ENCODE measurements around the gene ANKRD33B.
"Not testable (repeated sequence)": the region's sequence is repeated elsewhere in the genome, so short reads cannot be mapped to it uniquely, and the experiment has no call there.

The ANKRD33B gene

GRCh38 chr5:10563945-10564837 is at the start of gene ANKRD33B:
Gene ANKRD33B (plus strand): TSS chr5:10564070. CDS start chr5:10564468, 398 bp downstream.
- H3K4me3 ChIP-seq (ENCODE audit: low read depth in 1 of 2, low read length in 2 of 2): peak within 1 kb of the TSS; percentile 49 to 61
- no peak within 1 kb of the TSS for H3K9ac ChIP-seq (ENCODE audit: low read length)
- peak within 1 kb of the TSS; percentile 23 for H3K27ac ChIP-seq (ENCODE audit: low read depth, low read length)
- H3K27me3 ChIP-seq (ENCODE audit: control insufficient read depth in 1 of 2, insufficient read depth in 2 of 2, low read length in 2 of 2): peaks cover 14 to 50% of the 10 kb centered on the region in 2 donors
- no peaks in the 10 kb centered on the region for H3K36me3 ChIP-seq (ENCODE audit: insufficient read depth, low read length)
- no peaks in the 10 kb centered on the region for H3K9me3 ChIP-seq (ENCODE audit: low read length)
- no peaks in the 10 kb centered on the region for H3K4me1 ChIP-seq (ENCODE audit: insufficient read depth, low read length)

GRCh38 chr5:10514572-10514971 is 49.3 kb upstream of the ANKRD33B start:
- H3K27ac ChIP-seq (ENCODE audit: low read depth, low read length); H3K9ac ChIP-seq (ENCODE audit: low read length); H3K36me3 ChIP-seq (ENCODE audit: insufficient read depth, low read length); H3K4me1 ChIP-seq (ENCODE audit: insufficient read depth, low read length); H3K9me3 ChIP-seq (ENCODE audit: low read length); H3K27me3 ChIP-seq (ENCODE audit: control insufficient read depth in 1 of 2, insufficient read depth in 2 of 2, low read length in 2 of 2); H3K4me3 ChIP-seq (ENCODE audit: low read depth in 1 of 2, low read length in 2 of 2): not testable (repeated sequence)

GRCh38 chr5:10515492-10515891 is 48.4 kb upstream of the ANKRD33B start:
- Histone ChIP-seq H3K4me3 (ENCODE audit: low read depth in 1 of 2, low read length in 2 of 2) (no peak overlapping the region), H3K36me3 (ENCODE audit: insufficient read depth, low read length) (no peaks in the 10 kb centered on the region), H3K27ac (ENCODE audit: low read depth, low read length) (no peak overlapping the region), H3K9ac (ENCODE audit: low read length) (no peak overlapping the region), H3K27me3 (ENCODE audit: control insufficient read depth in 1 of 2, insufficient read depth in 2 of 2, low read length in 2 of 2) (no peaks in the 10 kb centered on the region), H3K9me3 (ENCODE audit: low read length) (no peaks in the 10 kb centered on the region), H3K4me1 (ENCODE audit: insufficient read depth, low read length) (no peaks in the 10 kb centered on the region)

- no peaks in the 10 kb centered on the region for H3K36me3 ChIP-seq (ENCODE audit: insufficient read depth, low read length)
- no peak overlapping the region for H3K27ac ChIP-seq (ENCODE audit: low read depth, low read length)
- no peaks in the 10 kb centered on the region for H3K4me1 ChIP-seq (ENCODE audit: insufficient read depth, low read length)
- H3K9me3 ChIP-seq (ENCODE audit: low read length): no peaks in the 10 kb centered on the region
- no peaks in the 10 kb centered on the region for H3K27me3 ChIP-seq (ENCODE audit: control insufficient read depth in 1 of 2, insufficient read depth in 2 of 2, low read length in 2 of 2)
- H3K4me3 ChIP-seq (ENCODE audit: low read depth in 1 of 2, low read length in 2 of 2): no peak overlapping the region
- no peak overlapping the region for H3K9ac ChIP-seq (ENCODE audit: low read length)
Measured at GRCh38 chr5:10518347-10518746, 45.5 kb upstream of the ANKRD33B start.

- Histone ChIP-seq H3K4me3 (ENCODE audit: low read depth in 1 of 2, low read length in 2 of 2) (no peak overlapping the region), H3K27me3 (ENCODE audit: control insufficient read depth in 1 of 2, insufficient read depth in 2 of 2, low read length in 2 of 2) (no peaks in the 10 kb centered on the region)
Measured at GRCh38 chr5:10519729-10520128, 44.1 kb upstream of the ANKRD33B start.

DNA sequence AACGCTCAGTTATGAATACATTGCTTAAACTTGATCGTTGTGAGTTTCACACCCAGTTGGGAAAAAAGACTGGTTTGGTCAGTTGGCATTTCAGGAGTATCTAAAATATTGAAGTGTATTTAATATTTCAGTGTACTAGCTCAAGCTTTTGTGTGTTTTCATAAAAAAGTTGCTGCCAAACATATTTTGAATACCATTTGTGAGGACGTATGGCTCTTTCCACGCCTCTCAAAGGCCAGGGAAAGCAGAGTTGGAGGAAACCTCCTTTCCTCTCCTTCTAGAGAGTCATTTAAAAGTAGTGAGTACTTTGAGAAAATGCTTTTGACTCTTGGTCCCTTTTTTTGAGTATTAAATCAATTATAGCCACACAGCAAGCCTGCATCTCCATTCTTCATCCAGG is 43.2 kb upstream of the ANKRD33B start:
- H3K27me3 ChIP-seq (ENCODE audit: control insufficient read depth in 1 of 2, insufficient read depth in 2 of 2, low read length in 2 of 2): no peaks in the 10 kb centered on the region
- H3K4me1 ChIP-seq (ENCODE audit: insufficient read depth, low read length): no peaks in the 10 kb centered on the region
- H3K4me3 ChIP-seq (ENCODE audit: low read depth in 1 of 2, low read length in 2 of 2): no peak overlapping the region
- H3K36me3 ChIP-seq (ENCODE audit: insufficient read depth, low read length): no peaks in the 10 kb centered on the region
- no peak overlapping the region for H3K9ac ChIP-seq (ENCODE audit: low read length)
- no peaks in the 10 kb centered on the region for H3K9me3 ChIP-seq (ENCODE audit: low read length)
- no peak overlapping the region for H3K27ac ChIP-seq (ENCODE audit: low read depth, low read length)

More at GRCh38 chr5:10519729-10520128, 44.1 kb upstream of the ANKRD33B start:
- no peak overlapping the region for H3K27ac ChIP-seq (ENCODE audit: low read depth, low read length)
- H3K9ac ChIP-seq (ENCODE audit: low read length): no peak overlapping the region
- H3K36me3 ChIP-seq (ENCODE audit: insufficient read depth, low read length): no peaks in the 10 kb centered on the region
- no peaks in the 10 kb centered on the region for H3K9me3 ChIP-seq (ENCODE audit: low read length)
- H3K4me1 ChIP-seq (ENCODE audit: insufficient read depth, low read length): no peaks in the 10 kb centered on the region

DNA sequence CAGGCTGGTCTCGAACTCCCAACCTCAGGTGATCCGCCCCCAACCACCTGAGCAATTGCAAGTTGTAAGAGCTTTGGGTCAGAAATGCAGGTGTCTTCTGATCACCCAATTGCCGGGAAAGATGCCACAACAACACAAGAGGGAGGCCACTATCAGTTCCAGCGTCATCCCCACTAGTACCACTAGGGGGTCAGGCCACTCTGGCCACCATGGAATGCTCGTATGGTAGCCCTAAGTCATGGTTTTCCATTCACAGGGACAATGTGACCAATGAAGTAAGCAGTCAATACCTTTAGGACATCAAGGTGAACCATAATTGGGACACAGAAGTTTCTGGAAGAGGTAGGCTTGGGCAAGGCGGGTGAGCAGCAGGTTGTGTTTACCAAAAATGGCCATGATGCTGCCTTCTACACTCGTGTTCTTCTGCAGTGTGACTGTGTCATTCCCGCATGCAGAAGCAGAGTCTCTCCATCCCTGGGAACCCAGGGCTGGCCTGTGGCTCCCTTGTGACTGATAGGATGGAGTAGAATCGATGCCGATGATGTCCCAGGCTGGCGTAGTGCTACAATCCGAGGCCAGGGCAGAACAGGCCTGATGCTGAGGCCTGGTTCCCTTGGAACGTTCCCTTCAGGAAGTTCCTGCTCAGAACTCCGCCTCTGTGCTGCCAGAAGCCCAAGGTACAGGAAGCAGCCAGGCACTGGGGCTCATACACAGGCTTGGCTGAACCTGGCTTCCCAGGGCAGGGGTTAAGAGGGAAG is 42.2 kb upstream of the ANKRD33B start:
- no peak overlapping the region for H3K9ac ChIP-seq (ENCODE audit: low read length)
- H3K27ac ChIP-seq (ENCODE audit: low read depth, low read length): no peak overlapping the region
- H3K27me3 ChIP-seq (ENCODE audit: control insufficient read depth in 1 of 2, insufficient read depth in 2 of 2, low read length in 2 of 2): no peaks in the 10 kb centered on the region
- no peaks in the 10 kb centered on the region for H3K9me3 ChIP-seq (ENCODE audit: low read length)
- no peaks in the 10 kb centered on the region for H3K36me3 ChIP-seq (ENCODE audit: insufficient read depth, low read length)
- no peaks in the 10 kb centered on the region for H3K4me1 ChIP-seq (ENCODE audit: insufficient read depth, low read length)
- no peak overlapping the region for H3K4me3 ChIP-seq (ENCODE audit: low read depth in 1 of 2, low read length in 2 of 2)

GRCh38 chr5:10522224-10522611 is 41.7 kb upstream of the ANKRD33B start:
- H3K9me3 ChIP-seq (ENCODE audit: low read length): no peaks in the 10 kb centered on the region
- no peaks in the 10 kb centered on the region for H3K36me3 ChIP-seq (ENCODE audit: insufficient read depth, low read length)
- H3K4me3 ChIP-seq (ENCODE audit: low read depth in 1 of 2, low read length in 2 of 2): no peak overlapping the region
- no peak overlapping the region for H3K27ac ChIP-seq (ENCODE audit: low read depth, low read length)
- H3K9ac ChIP-seq (ENCODE audit: low read length): no peak overlapping the region
- H3K4me1 ChIP-seq (ENCODE audit: insufficient read depth, low read length): no peaks in the 10 kb centered on the region
- no peaks in the 10 kb centered on the region for H3K27me3 ChIP-seq (ENCODE audit: control insufficient read depth in 1 of 2, insufficient read depth in 2 of 2, low read length in 2 of 2)

- Histone ChIP-seq H3K4me3 (ENCODE audit: low read depth in 1 of 2, low read length in 2 of 2) (no peak overlapping the region), H3K9ac (ENCODE audit: low read length) (no peak overlapping the region), H3K27ac (ENCODE audit: low read depth, low read length) (no peak overlapping the region), H3K27me3 (ENCODE audit: control insufficient read depth in 1 of 2, insufficient read depth in 2 of 2, low read length in 2 of 2) (no peaks in the 10 kb centered on the region), H3K9me3 (ENCODE audit: low read length) (no peaks in the 10 kb centered on the region), H3K36me3 (ENCODE audit: insufficient read depth, low read length) (no peaks in the 10 kb centered on the region), H3K4me1 (ENCODE audit: insufficient read depth, low read length) (no peaks in the 10 kb centered on the region)
Measured at GRCh38 chr5:10524376-10525123, 39.3 kb upstream of the ANKRD33B start.

GRCh38 chr5:10525124-10525495 is 38.8 kb upstream of the ANKRD33B start:
- no peaks in the 10 kb centered on the region for H3K27me3 ChIP-seq (ENCODE audit: control insufficient read depth in 1 of 2, insufficient read depth in 2 of 2, low read length in 2 of 2)
- H3K4me1 ChIP-seq (ENCODE audit: insufficient read depth, low read length): no peaks in the 10 kb centered on the region
- H3K9me3 ChIP-seq (ENCODE audit: low read length): no peaks in the 10 kb centered on the region
- no peaks in the 10 kb centered on the region for H3K36me3 ChIP-seq (ENCODE audit: insufficient read depth, low read length)
- no peak overlapping the region for H3K9ac ChIP-seq (ENCODE audit: low read length)
- no peak overlapping the region for H3K4me3 ChIP-seq (ENCODE audit: low read depth in 1 of 2, low read length in 2 of 2)
- no peak overlapping the region for H3K27ac ChIP-seq (ENCODE audit: low read depth, low read length)

- Histone ChIP-seq H3K27ac (ENCODE audit: low read depth, low read length) (no peak overlapping the region), H3K27me3 (ENCODE audit: control insufficient read depth in 1 of 2, insufficient read depth in 2 of 2, low read length in 2 of 2) (no peaks in the 10 kb centered on the region), H3K36me3 (ENCODE audit: insufficient read depth, low read length) (no peaks in the 10 kb centered on the region), H3K4me1 (ENCODE audit: insufficient read depth, low read length) (no peaks in the 10 kb centered on the region), H3K9me3 (ENCODE audit: low read length) (no peaks in the 10 kb centered on the region), H3K9ac (ENCODE audit: low read length) (no peak overlapping the region), H3K4me3 (ENCODE audit: low read depth in 1 of 2, low read length in 2 of 2) (no peak overlapping the region)
Measured at GRCh38 chr5:10527281-10527950, 36.5 kb upstream of the ANKRD33B start.

All from muscle layer of colon (tissue), 2 donors.